ENCODE results near the gene MYT1. TPM values are rescaled to one million over a fixed set of nuclear protein-coding genes. Genes with fewer than 3 reads are reported as not detected.

MYT1 gene
- total RNA-seq, 1 experiment from 2014 or later = 0.29 TPM

- in situ Hi-C loops (cut with HindIII; ENCODE audit: low pct_unique_long_range_greater_than_20kb, low sequenced_read_pairs) = no loop called here
- no peak for DNase-seq (ENCODE audit: low read depth, low spot score)
These were observed 30.0 kb downstream of the MYT1 start for GRCh38 chr20:64194269-64194668.

- in situ Hi-C loops (cut with HindIII; ENCODE audit: low pct_unique_long_range_greater_than_20kb, low sequenced_read_pairs) = no loop called here
These were observed 32.1 kb downstream of the MYT1 start for GRCh38 chr20:64196309-64196708.

GRCh38 chr20:64196847-64197306 is 32.6 kb downstream of the MYT1 start:
- in situ Hi-C loops (cut with HindIII; ENCODE audit: low pct_unique_long_range_greater_than_20kb, low sequenced_read_pairs) = no loop called here

More at GRCh38 chr20:64196309-64196708, 32.1 kb downstream of the MYT1 start:
- no peak for DNase-seq (ENCODE audit: low read depth, low spot score)

GRCh38 chr20:64198347-64198746 is 34.1 kb downstream of the MYT1 start:
- in situ Hi-C loops (cut with HindIII; ENCODE audit: low pct_unique_long_range_greater_than_20kb, low sequenced_read_pairs) = no loop called here
- no peak for DNase-seq (ENCODE audit: low read depth, low spot score)

More at GRCh38 chr20:64196847-64197306, 32.6 kb downstream of the MYT1 start:
- DNase-seq (ENCODE audit: low read depth, low spot score) = no peak

GRCh38 chr20:64199395-64199794 is 35.1 kb downstream of the MYT1 start:
- in situ Hi-C loops (cut with HindIII; ENCODE audit: low pct_unique_long_range_greater_than_20kb, low sequenced_read_pairs) = no loop called here
- no peak for DNase-seq (ENCODE audit: low read depth, low spot score)

- in situ Hi-C loops (cut with HindIII; ENCODE audit: low pct_unique_long_range_greater_than_20kb, low sequenced_read_pairs) = no loop called here
- DNase-seq (ENCODE audit: low read depth, low spot score) = no peak
These were observed 36.5 kb downstream of the MYT1 start for GRCh38 chr20:64200740-64201139.

- no peak for DNase-seq (ENCODE audit: low read depth, low spot score)
- in situ Hi-C loops (cut with HindIII; ENCODE audit: low pct_unique_long_range_greater_than_20kb, low sequenced_read_pairs) = no loop called here
These were observed 37.4 kb downstream of the MYT1 start for GRCh38 chr20:64201653-64202052.

- in situ Hi-C loops (cut with HindIII; ENCODE audit: low pct_unique_long_range_greater_than_20kb, low sequenced_read_pairs) = no loop called here
- DNase-seq (ENCODE audit: low read depth, low spot score) = no peak
These were observed 39.0 kb downstream of the MYT1 start for GRCh38 chr20:64203037-64203777.

- in situ Hi-C loops (cut with HindIII; ENCODE audit: low pct_unique_long_range_greater_than_20kb, low sequenced_read_pairs) = no loop called here
- DNase-seq (ENCODE audit: low read depth, low spot score) = peak; percentile 94
These were observed 41.4 kb downstream of the MYT1 start for GRCh38 chr20:64205611-64206026.

- in situ Hi-C loops (cut with HindIII; ENCODE audit: low pct_unique_long_range_greater_than_20kb, low sequenced_read_pairs) = no loop called here
- DNase-seq (ENCODE audit: low read depth, low spot score) = no peak
These were observed 42.4 kb downstream of the MYT1 start for GRCh38 chr20:64206614-64207013.

- in situ Hi-C loops (cut with HindIII; ENCODE audit: low pct_unique_long_range_greater_than_20kb, low sequenced_read_pairs) = no loop called here
- no peak for DNase-seq (ENCODE audit: low read depth, low spot score)
These were observed 43.7 kb downstream of the MYT1 start for GRCh38 chr20:64207641-64208590.

GRCh38 chr20:64209148-64209547 is 44.9 kb downstream of the MYT1 start:
- in situ Hi-C loops (cut with HindIII; ENCODE audit: low pct_unique_long_range_greater_than_20kb, low sequenced_read_pairs) = no loop called here
- DNase-seq (ENCODE audit: low read depth, low spot score) = no peak

GRCh38 chr20:64210656-64211369 is 46.6 kb downstream of the MYT1 start:
- in situ Hi-C loops (cut with HindIII; ENCODE audit: low pct_unique_long_range_greater_than_20kb, low sequenced_read_pairs) = no loop called here
- no peak for DNase-seq (ENCODE audit: low read depth, low spot score)

- no peak for DNase-seq (ENCODE audit: low read depth, low spot score)
- in situ Hi-C loops (cut with HindIII; ENCODE audit: low pct_unique_long_range_greater_than_20kb, low sequenced_read_pairs) = no loop called here
These were observed 47.8 kb downstream of the MYT1 start for GRCh38 chr20:64211874-64212658.

- in situ Hi-C loops (cut with HindIII; ENCODE audit: low pct_unique_long_range_greater_than_20kb, low sequenced_read_pairs) = no loop called here
These were observed 48.5 kb downstream of the MYT1 start for GRCh38 chr20:64212755-64213154.

GRCh38 chr20:64214113-64214512 is 49.9 kb downstream of the MYT1 start:
- no peak for DNase-seq (ENCODE audit: low read depth, low spot score)
- in situ Hi-C loops (cut with HindIII; ENCODE audit: low pct_unique_long_range_greater_than_20kb, low sequenced_read_pairs) = no loop called here

More at GRCh38 chr20:64212755-64213154, 48.5 kb downstream of the MYT1 start:
- no peak for DNase-seq (ENCODE audit: low read depth, low spot score)

GRCh38 chr20:64214952-64215351 is 50.7 kb downstream of the MYT1 start:
- DNase-seq (ENCODE audit: low read depth, low spot score) = no peak
- in situ Hi-C loops (cut with HindIII; ENCODE audit: low pct_unique_long_range_greater_than_20kb, low sequenced_read_pairs) = no loop called here
